Measurements from ENCODE around the gene MYH1.

Gene MYH1

DNA sequence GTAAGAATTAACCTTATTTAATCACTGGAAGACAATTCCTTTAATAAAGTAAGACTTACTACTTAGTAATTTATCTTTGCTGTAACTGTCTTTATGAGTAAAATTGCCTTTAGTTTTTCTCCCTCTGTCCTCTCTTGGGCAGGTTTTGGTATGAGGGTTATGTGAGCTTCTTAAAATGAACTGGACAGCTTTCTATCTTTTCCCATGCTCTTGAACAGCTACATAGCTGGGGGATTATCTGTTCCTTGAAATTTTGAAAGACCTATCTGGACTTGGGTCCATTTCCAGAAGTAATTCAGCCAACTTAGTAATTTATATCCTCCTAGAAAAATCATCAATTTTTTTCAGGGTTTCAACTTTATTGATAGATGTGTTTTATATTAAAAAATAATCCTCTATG is 3.6 kb upstream of the MYH1 start:
- DNase-seq (ENCODE audit: low read depth): no peak
- TF ChIP-seq, protein P1, sequence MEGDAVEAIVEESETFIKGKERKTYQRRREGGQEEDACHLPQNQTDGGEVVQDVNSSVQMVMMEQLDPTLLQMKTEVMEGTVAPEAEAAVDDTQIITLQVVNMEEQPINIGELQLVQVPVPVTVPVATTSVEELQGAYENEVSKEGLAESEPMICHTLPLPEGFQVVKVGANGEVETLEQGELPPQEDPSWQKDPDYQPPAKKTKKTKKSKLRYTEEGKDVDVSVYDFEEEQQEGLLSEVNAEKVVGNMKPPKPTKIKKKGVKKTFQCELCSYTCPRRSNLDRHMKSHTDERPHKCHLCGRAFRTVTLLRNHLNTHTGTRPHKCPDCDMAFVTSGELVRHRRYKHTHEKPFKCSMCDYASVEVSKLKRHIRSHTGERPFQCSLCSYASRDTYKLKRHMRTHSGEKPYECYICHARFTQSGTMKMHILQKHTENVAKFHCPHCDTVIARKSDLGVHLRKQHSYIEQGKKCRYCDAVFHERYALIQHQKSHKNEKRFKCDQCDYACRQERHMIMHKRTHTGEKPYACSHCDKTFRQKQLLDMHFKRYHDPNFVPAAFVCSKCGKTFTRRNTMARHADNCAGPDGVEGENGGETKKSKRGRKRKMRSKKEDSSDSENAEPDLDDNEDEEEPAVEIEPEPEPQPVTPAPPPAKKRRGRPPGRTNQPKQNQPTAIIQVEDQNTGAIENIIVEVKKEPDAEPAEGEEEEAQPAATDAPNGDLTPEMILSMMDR (conservative IDR thresholded peaks at IDR 0.05; ENCODE audit: low read depth, low read length): no peak
- H3K4me3 ChIP-seq (ENCODE audit: low read depth, low read length): no peak overlapping the region

DNA sequence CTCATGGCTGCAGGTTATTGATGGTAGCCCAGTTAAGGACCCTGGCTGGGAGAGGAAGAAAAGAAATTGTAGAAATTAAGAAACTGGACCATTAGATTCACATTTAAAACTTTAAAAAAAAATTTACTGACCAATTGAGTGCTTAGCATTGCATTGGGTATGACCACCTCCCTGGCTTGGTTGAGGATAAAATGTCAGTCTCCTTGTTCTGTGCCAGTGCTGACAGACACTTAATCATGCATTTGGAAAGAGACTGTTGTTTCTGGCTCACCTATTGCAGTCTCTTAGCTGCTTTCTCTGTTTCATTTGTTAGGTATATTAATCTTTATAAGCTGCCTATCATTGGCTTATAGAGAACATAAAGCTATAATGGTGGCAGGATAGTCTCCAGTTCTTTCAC is 1.7 kb downstream of the MYH1 start:
- no peak for DNase-seq (ENCODE audit: low read depth)
- H3K4me3 ChIP-seq (ENCODE audit: low read depth, low read length): no peak overlapping the region
- TF ChIP-seq, protein P1 (conservative IDR thresholded peaks at IDR 0.05; ENCODE audit: low read depth, low read length): no peak

DNA sequence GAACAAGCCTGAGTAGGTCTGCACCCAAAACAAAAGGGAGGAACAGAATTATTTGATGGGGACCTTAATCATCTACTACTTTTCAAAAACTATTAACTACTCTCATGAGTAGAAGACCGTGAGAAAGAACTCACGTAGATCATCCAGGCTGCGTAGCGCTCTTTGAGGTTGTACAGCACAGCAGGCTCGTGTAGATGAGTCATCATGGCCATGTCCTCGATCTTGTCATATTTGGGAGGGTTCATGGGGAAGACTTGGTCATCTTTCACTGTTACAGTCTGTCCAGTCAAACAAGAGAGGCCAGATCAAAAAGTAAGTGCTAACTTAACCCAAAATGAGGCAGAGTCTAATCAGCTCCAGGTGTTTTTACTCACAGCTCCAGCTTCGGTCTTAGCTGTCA is 2.3 kb downstream of the MYH1 start:
- DNase-seq (ENCODE audit: low read depth): no peak
- H3K4me3 ChIP-seq (ENCODE audit: low read depth, low read length): no peak overlapping the region
- TF ChIP-seq, protein P1 (conservative IDR thresholded peaks at IDR 0.05; ENCODE audit: low read depth, low read length): no peak

DNA sequence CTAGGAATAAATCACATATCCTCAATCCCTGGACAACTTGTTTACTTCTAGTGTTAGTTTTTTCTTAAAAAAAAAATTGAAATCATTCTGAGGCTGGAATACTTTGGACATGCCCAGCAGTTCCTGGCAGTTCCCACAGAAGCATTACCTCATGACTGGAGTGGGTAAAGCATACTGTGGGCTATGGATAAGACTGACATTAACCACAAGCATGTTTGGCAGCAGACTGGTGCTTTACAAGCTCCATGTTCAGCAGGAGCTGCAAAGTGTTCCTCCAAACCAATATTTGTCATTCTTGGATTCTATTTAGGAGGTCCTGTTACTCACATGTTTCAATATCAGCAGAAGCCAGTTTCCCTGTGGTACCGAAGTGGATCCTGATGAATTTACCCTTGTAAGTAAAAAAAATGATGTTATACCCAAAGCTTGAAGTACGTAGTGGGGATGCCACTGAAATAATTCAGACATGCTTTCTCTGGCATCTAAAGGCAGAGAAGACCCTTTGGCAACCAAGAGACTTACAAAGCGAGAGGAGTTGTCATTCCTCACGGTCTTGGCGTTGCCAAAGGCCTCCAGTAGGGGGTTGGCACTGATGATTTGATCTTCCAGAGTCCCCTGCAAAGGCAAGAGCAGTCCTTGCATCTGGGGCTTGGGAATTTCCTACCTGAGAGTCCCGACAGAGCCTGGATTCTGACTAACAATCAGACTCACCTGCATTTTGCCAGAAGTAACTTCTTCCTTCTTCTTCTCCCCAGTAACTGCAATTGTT is 4.9 kb downstream of the MYH1 start:
- no peak overlapping the region for H3K4me3 ChIP-seq (ENCODE audit: low read depth, low read length)
- no peak for DNase-seq (ENCODE audit: low read depth)
- TF ChIP-seq, protein P1 (conservative IDR thresholded peaks at IDR 0.05; ENCODE audit: low read depth, low read length): no peak

DNA sequence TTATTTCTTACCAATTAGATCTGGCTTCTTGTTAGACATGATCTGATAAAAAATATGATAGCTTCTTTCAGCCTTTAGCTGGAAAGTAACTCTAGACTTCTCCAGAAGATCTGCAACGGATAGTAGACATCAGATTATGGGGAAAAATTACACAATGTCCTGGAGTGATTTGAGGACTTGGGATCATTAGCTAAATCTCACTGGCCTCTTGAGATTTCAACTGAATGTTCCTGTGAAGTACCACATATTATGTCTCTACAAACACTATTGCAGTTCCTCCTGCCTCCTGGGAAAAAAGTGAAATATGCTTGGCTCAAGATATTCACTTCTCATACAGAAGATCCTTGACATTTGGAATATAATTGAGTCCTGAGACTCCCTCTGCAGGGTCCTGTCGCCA is 5.5 kb downstream of the MYH1 start:
- H3K4me3 ChIP-seq (ENCODE audit: low read depth, low read length): no peak overlapping the region
- no peak for DNase-seq (ENCODE audit: low read depth)
- TF ChIP-seq, protein P1 (conservative IDR thresholded peaks at IDR 0.05; ENCODE audit: low read depth, low read length): no peak

DNA sequence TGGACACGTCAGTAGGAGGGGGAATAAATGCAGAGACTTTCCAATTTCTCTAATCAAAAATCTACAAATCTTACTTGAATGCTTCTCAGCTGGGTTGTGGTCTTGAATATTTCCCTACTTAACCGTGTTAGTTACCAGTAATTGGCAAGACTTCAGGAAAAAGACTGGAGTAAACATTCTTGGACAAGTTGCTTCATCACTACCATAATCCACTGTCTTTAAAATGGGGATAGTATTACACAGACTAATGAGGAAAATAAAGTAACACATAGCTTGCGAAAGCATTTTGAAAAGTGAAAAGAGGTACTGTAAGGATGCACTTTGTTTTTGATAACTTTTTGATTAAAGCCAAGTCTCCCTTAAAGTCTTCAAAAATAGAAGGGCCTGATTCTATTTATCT is 18.4 kb downstream of the MYH1 start:
- TF ChIP-seq, protein P1 (conservative IDR thresholded peaks at IDR 0.05; ENCODE audit: low read depth, low read length): no peak
- no peak for DNase-seq (ENCODE audit: low read depth)
- no peak overlapping the region for H3K4me3 ChIP-seq (ENCODE audit: low read depth, low read length)

DNA sequence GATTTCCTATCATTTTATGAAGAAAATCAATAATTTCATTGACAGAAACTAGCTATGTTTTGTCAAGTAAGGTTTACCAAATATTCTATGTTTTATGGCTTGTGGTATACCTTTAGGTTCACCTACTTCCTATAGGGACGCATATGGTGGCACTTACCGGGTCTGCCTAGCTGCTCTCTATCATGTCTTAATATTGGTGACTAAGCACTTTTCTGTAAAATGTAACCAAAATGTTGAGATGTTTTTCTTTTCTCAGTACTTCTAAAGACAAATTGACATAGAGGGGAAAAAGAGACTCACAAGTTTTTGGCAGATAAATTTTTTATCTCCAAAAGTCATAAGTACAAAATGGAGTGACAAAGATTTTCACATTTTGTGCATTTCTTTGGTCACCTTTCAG is 26.3 kb downstream of the MYH1 start:
- no peak for DNase-seq (ENCODE audit: low read depth)
- no peak overlapping the region for H3K4me3 ChIP-seq (ENCODE audit: low read depth, low read length)
- TF ChIP-seq, protein P1 (conservative IDR thresholded peaks at IDR 0.05; ENCODE audit: low read depth, low read length): no peak
